Measurements from ENCODE around the gene COL9A3. TPM values are rescaled to one million over a fixed set of nuclear protein-coding genes. Genes with fewer than 3 reads are reported as not detected.
A peak's percentile ranks its signal among the peaks of the same experiment; 100 is the strongest.

The COL9A3 gene
- total and polyA plus RNA-seq, 4 experiments from 2014 or later, result 0.41 TPM; not detected in 3

DNA sequence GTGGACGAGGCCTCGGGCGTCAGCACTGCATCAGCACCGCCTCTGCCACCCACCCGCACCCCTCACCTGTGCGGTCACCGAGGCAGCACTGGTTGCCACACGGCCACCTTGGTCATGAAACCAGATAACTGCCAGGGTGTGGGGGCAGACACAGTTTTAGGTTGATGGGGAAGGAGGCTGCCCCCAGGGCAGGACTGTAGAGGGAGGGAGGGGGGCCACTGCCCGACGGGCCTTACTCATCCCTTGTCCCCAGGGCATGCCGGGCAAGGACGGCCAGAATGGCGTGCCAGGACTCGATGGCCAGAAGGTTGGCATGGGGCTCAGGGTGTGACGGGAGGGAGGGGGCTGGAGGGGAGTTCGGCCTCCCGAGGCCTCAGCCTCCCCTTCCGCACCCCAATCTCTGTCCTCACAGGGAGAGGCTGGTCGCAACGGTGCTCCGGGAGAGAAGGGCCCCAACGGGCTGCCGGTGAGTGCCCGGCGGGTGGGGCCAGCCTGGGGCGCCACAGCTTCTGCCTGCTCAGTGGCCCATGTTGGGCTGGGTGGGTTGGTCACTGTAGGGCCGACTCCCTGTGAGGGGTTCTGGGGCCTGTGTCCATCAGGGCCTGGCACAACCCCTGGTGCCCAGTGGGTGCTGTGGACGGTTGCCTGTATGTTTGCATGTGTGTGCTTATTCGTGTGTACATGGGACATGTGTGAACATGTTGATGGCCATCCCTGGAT, 11.8 kb downstream of the COL9A3 start:
- H3K9me3 Mint-ChIP-seq, result no peaks in the 10 kb centered on the region
- H3K27ac ChIP-seq (ENCODE audit: low read depth, low read length), result no peak overlapping the region
- DNase-seq, result no peak

GRCh38 chr20:62829231-62830230, 12.7 kb downstream of the COL9A3 start:
- ChIA-PET POLR2A (ENCODE audit: partially characterized antibody) (no interaction called here), CTCF (ENCODE audit: partially characterized antibody) (no interaction called here)
- Mint-ChIP-seq H3K27me3 (no peaks in the 10 kb centered on the region), H3K4me3 (peak overlapping the region in 1 of 8 donors; percentile 38), H3K27ac (no peak overlapping the region), H3K9me3 (no peaks in the 10 kb centered on the region), H3K4me1 (peaks cover 0 to 5% (median 1%) of the 10 kb centered on the region in 4 donors), H3K36me3 (no peaks in the 10 kb centered on the region)
- H3K4me1 ChIP-seq (ENCODE audit: insufficient read depth, low read length), result peaks cover 14% of the 10 kb centered on the region
- H3K9me3 ChIP-seq (ENCODE audit: control insufficient read depth in 1 of 2, low read length in 2 of 2), result no peaks in the 10 kb centered on the region
- no peak overlapping the region for H3K27ac ChIP-seq (ENCODE audit: low read depth, low read length)
- DNase-seq, result no peak
- H3K4me3 ChIP-seq (ENCODE audit: low read length in 2 of 2), result no peak overlapping the region
- H3K27me3 ChIP-seq (ENCODE audit: insufficient read depth, low read length), result no peaks in the 10 kb centered on the region
- no peaks in the 10 kb centered on the region for H3K36me3 ChIP-seq (ENCODE audit: insufficient read depth, low read length)
- intact Hi-C loops (cut with micrococcal nuclease), result no loop called here

More for the DNA sequence above, 11.8 kb downstream of the COL9A3 start:
- Histone ChIP-seq H3K4me1 (ENCODE audit: insufficient read depth, low read length) (peaks cover 20% of the 10 kb centered on the region), H3K36me3 (ENCODE audit: insufficient read depth, low read length) (no peaks in the 10 kb centered on the region), H3K4me3 (ENCODE audit: low read length in 2 of 2) (no peak overlapping the region), H3K9me3 (ENCODE audit: control insufficient read depth in 1 of 2, low read length in 2 of 2) (no peaks in the 10 kb centered on the region), H3K27me3 (ENCODE audit: insufficient read depth, low read length) (no peaks in the 10 kb centered on the region)
- Mint-ChIP-seq H3K27me3 (no peaks in the 10 kb centered on the region), H3K36me3 (no peaks in the 10 kb centered on the region), H3K4me3 (peak overlapping the region in 1 of 8 donors; percentile 38), H3K4me1 (peaks cover 0 to 5% (median 3%) of the 10 kb centered on the region in 4 donors), H3K27ac (no peak overlapping the region)
- ChIA-PET CTCF (ENCODE audit: partially characterized antibody) (no interaction called here), POLR2A (ENCODE audit: partially characterized antibody) (no interaction called here)
- intact Hi-C loops (cut with micrococcal nuclease), result no loop called here

- Mint-ChIP-seq H3K27ac (no peak overlapping the region), H3K4me1 (peaks cover 0 to 5% (median 1%) of the 10 kb centered on the region in 4 donors), H3K36me3 (no peaks in the 10 kb centered on the region), H3K4me3 (no peak overlapping the region), H3K27me3 (no peaks in the 10 kb centered on the region), H3K9me3 (no peaks in the 10 kb centered on the region)
- ChIA-PET POLR2A (ENCODE audit: partially characterized antibody) (no interaction called here), CTCF (ENCODE audit: partially characterized antibody) (no interaction called here)
- Histone ChIP-seq H3K4me1 (ENCODE audit: insufficient read depth, low read length) (peaks cover 11% of the 10 kb centered on the region), H3K4me3 (ENCODE audit: low read length in 2 of 2) (no peak overlapping the region), H3K9me3 (ENCODE audit: control insufficient read depth in 1 of 2, low read length in 2 of 2) (no peaks in the 10 kb centered on the region), H3K27ac (ENCODE audit: low read depth, low read length) (no peak overlapping the region), H3K36me3 (ENCODE audit: insufficient read depth, low read length) (no peaks in the 10 kb centered on the region), H3K27me3 (ENCODE audit: insufficient read depth, low read length) (no peaks in the 10 kb centered on the region)
- intact Hi-C loops (cut with micrococcal nuclease), result no loop called here
- no peak for DNase-seq
Measured at GRCh38 chr20:62830251-62830650, 13.4 kb downstream of the COL9A3 start.

DNA sequence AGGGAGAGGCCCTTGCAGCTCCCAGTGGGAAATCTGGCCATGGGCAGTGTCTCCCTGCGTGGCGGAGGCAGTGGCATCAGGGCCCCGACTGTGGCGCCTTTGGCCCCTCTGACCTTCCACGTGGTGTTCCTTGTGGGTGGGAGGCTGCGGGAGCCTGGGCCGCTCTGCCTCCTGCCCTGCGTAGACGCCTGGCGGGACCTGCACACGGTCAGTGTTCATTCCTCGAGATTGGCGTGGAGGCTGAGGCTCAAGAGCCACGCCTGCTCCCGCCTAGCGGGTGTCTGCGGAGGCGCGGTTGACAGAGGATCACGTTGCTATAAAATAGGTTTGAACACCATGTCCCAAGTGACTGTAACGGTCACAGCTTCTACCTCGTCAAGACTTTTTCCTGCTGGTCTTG, 14.0 kb downstream of the COL9A3 start:
- peaks cover 11% of the 10 kb centered on the region for H3K4me1 ChIP-seq (ENCODE audit: insufficient read depth, low read length)
- no peak overlapping the region for H3K4me3 ChIP-seq (ENCODE audit: low read length in 2 of 2)
- H3K36me3 ChIP-seq (ENCODE audit: insufficient read depth, low read length), result no peaks in the 10 kb centered on the region
- POLR2A ChIA-PET (ENCODE audit: partially characterized antibody), result no interaction called here
- no peaks in the 10 kb centered on the region for H3K27me3 ChIP-seq (ENCODE audit: insufficient read depth, low read length)
- Mint-ChIP-seq H3K36me3 (no peaks in the 10 kb centered on the region), H3K27ac (no peak overlapping the region), H3K9me3 (no peaks in the 10 kb centered on the region), H3K27me3 (peaks cover 3 to 5% of the 10 kb centered on the region in 2 donors), H3K4me1 (peaks cover 0 to 5% (median 1%) of the 10 kb centered on the region in 4 donors), H3K4me3 (no peak overlapping the region)
- intact Hi-C loops (cut with micrococcal nuclease), result no loop called here
- CTCF ChIA-PET (ENCODE audit: partially characterized antibody), result no interaction called here
- no peak for DNase-seq
- H3K27ac ChIP-seq (ENCODE audit: low read depth, low read length), result no peak overlapping the region
- no peaks in the 10 kb centered on the region for H3K9me3 ChIP-seq (ENCODE audit: control insufficient read depth in 1 of 2, low read length in 2 of 2)

GRCh38 chr20:62831361-62831788, 14.5 kb downstream of the COL9A3 start:
- Mint-ChIP-seq H3K4me3 (no peak overlapping the region), H3K4me1 (peaks cover 0 to 5% (median 1%) of the 10 kb centered on the region in 4 donors), H3K9me3 (no peaks in the 10 kb centered on the region), H3K27ac (no peak overlapping the region), H3K27me3 (peaks cover 3 to 5% of the 10 kb centered on the region in 2 donors), H3K36me3 (no peaks in the 10 kb centered on the region)
- Histone ChIP-seq H3K4me1 (ENCODE audit: insufficient read depth, low read length) (peaks cover 11% of the 10 kb centered on the region), H3K27ac (ENCODE audit: low read depth, low read length) (no peak overlapping the region), H3K36me3 (ENCODE audit: insufficient read depth, low read length) (no peaks in the 10 kb centered on the region), H3K9me3 (ENCODE audit: control insufficient read depth in 1 of 2, low read length in 2 of 2) (no peaks in the 10 kb centered on the region), H3K27me3 (ENCODE audit: insufficient read depth, low read length) (no peaks in the 10 kb centered on the region), H3K4me3 (ENCODE audit: low read length in 2 of 2) (no peak overlapping the region)
- ChIA-PET CTCF (ENCODE audit: partially characterized antibody) (no interaction called here), POLR2A (ENCODE audit: partially characterized antibody) (no interaction called here)
- intact Hi-C loops (cut with micrococcal nuclease), result no loop called here
- no peak for DNase-seq

GRCh38 chr20:62831854-62832211, 15.0 kb downstream of the COL9A3 start:
- Mint-ChIP-seq H3K27ac (no peak overlapping the region), H3K9me3 (no peaks in the 10 kb centered on the region), H3K27me3 (peaks cover 3 to 5% of the 10 kb centered on the region in 2 donors), H3K4me3 (no peak overlapping the region), H3K4me1 (peaks cover 0 to 5% (median 1%) of the 10 kb centered on the region in 4 donors), H3K36me3 (no peaks in the 10 kb centered on the region)
- no peak for DNase-seq
- Histone ChIP-seq H3K4me3 (ENCODE audit: low read length in 2 of 2) (no peak overlapping the region), H3K27ac (ENCODE audit: low read depth, low read length) (no peak overlapping the region), H3K4me1 (ENCODE audit: insufficient read depth, low read length) (peaks cover 11% of the 10 kb centered on the region), H3K27me3 (ENCODE audit: insufficient read depth, low read length) (no peaks in the 10 kb centered on the region), H3K9me3 (ENCODE audit: control insufficient read depth in 1 of 2, low read length in 2 of 2) (no peaks in the 10 kb centered on the region), H3K36me3 (ENCODE audit: insufficient read depth, low read length) (no peaks in the 10 kb centered on the region)
- ChIA-PET CTCF (ENCODE audit: partially characterized antibody) (no interaction called here), POLR2A (ENCODE audit: partially characterized antibody) (no interaction called here)
- intact Hi-C loops (cut with micrococcal nuclease), result no loop called here

DNA sequence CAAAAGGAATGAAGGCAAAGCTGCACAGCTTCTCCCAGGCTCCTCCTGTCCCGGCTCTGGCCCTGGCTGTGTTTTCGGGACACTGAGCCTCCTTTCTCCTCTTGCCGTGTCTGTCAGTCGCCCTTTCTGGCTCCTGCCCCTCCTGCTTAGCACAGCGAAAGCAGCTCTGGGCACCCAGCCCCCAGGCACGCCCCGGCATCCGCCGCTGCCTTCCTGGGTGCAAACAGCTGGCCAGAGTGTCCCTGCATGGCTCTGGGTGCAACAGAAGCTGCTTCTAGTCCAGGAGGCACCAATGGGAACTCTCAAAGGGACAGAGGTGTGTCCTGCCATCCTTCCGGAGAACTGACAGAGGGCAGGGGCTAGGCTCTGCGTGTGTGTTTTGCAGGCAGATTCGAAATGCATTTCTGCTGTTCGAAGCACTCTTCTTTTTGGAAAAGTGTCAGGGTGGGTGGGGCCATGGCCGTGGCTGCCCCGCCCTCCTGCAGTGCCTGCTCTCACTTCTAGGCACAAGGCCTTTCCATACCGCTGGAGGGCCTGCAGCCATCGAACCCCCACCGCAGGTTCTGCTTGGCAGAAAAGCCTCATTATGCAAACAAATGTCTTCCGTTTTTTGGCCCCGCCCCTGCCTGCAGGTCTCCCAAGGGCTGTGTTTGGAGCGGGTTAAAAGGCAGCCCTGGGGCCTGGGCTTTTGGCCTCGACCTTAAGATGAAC, 15.5 kb downstream of the COL9A3 start:
- peaks cover 11% of the 10 kb centered on the region for H3K4me1 ChIP-seq (ENCODE audit: insufficient read depth, low read length)
- H3K9me3 ChIP-seq (ENCODE audit: control insufficient read depth in 1 of 2, low read length in 2 of 2), result no peaks in the 10 kb centered on the region
- intact Hi-C loops (cut with micrococcal nuclease), result no loop called here
- no peaks in the 10 kb centered on the region for H3K36me3 Mint-ChIP-seq
- no peak overlapping the region for H3K27ac ChIP-seq (ENCODE audit: low read depth, low read length)
- DNase-seq, result no peak
- H3K4me1 Mint-ChIP-seq, result peaks cover 0 to 5% (median 1%) of the 10 kb centered on the region in 4 donors
- no peaks in the 10 kb centered on the region for H3K36me3 ChIP-seq (ENCODE audit: insufficient read depth, low read length)
- ChIA-PET CTCF (ENCODE audit: partially characterized antibody) (no interaction called here), POLR2A (ENCODE audit: partially characterized antibody) (no interaction called here)
- H3K4me3 Mint-ChIP-seq, result peak overlapping the region in 2 of 8 donors; percentile 15 to 21
- H3K27ac Mint-ChIP-seq, result no peak overlapping the region
- H3K27me3 Mint-ChIP-seq, result peaks cover 4 to 5% of the 10 kb centered on the region in 2 donors
- no peaks in the 10 kb centered on the region for H3K9me3 Mint-ChIP-seq
- no peak overlapping the region for H3K4me3 ChIP-seq (ENCODE audit: low read length in 2 of 2)
- H3K27me3 ChIP-seq (ENCODE audit: insufficient read depth, low read length), result no peaks in the 10 kb centered on the region
